Breast epithelium (tissue), 4 donors: ENCODE data around the gene PITPNM3. TPM values are rescaled to one million over a fixed set of nuclear protein-coding genes. Genes with fewer than 3 reads are reported as not detected.

Experiments
- DNase-seq, 2 donors: peaks; one replicate each; pipeline ENCODE4 v3.0.0-alpha.2; 2019; ENCODE audit warnings: low spot score in 2 of 2
- H3K27ac ChIP-seq, 2 donors: fragments of 200-600 bp; sonication (generic) in 1 of 2; one replicate each; pipeline ENCODE4 v1.5.1; 2016 to 2019; ENCODE audit warnings: mild to moderate bottlenecking in 1 of 2
- H3K27me3 ChIP-seq, 2 donors: fragments of 200-600 bp; sonication (generic) in 1 of 2; one replicate each; pipeline versions ENCODE4 v1.5.1 to v1.6.0; 2017 to 2019; ENCODE audit warnings: control low read depth in 1 of 2, mild to moderate bottlenecking in 1 of 2
- H3K36me3 ChIP-seq: fragments of 200-600 bp; one replicate; pipeline ENCODE4 v1.5.1; 2019
- H3K4me1 ChIP-seq, 2 donors: fragments of 200-600 bp; sonication (generic); one replicate each; pipeline ENCODE4 v1.5.1; 2016 to 2019; ENCODE audit warnings: control low read depth in 1 of 2
- H3K4me3 ChIP-seq, 3 donors: fragments of 200-600 bp; sonication (generic); 1 replicate in 2 of 3; 2 replicates in 1 of 3; pipeline ENCODE4 v1.5.1; 2016 to 2019; ENCODE audit warnings: mild to moderate bottlenecking in 3 of 3, moderate library complexity in 2 of 3
- H3K9me3 ChIP-seq, 2 donors: fragments of 200-600 bp; sonication (generic) in 1 of 2; one replicate each; pipeline ENCODE4 v1.5.1; 2016 to 2019; ENCODE audit warnings: control low read depth in 1 of 2
- CTCF ChIP-seq, 3 donors: fragments of 450-650 bp; IDR thresholded peaks; one replicate each; pipeline ENCODE4 v1.5.1; 2016 to 2017; ENCODE audit warnings: antibody characterized with exemption in 3 of 3, mild to moderate bottlenecking in 3 of 3, moderate library complexity in 3 of 3
- POLR2A ChIP-seq: fragments of 450-650 bp; IDR thresholded peaks from one replicate; pipeline ENCODE4 v1.6.1; 2016; ENCODE audit warnings: antibody characterized with exemption, mild to moderate bottlenecking, moderate library complexity
- POLR2AphosphoS5 ChIP-seq, 3 donors: sonication (generic); formaldehyde crosslinking; IDR thresholded peaks; one replicate each; pipeline ENCODE4 v1.6.1; 2017; ENCODE audit warnings: antibody characterized with exemption in 3 of 3
- intact Hi-C: fragments of 100-400 bp; cut with DNase I; formaldehyde crosslinking; loops from one replicate; pipeline ENCODE4 v1.15.1; 2023; ENCODE audit warnings: low total_unique reads
- total RNA-seq, 3 donors: library from RNA; depleted of rRNA; stranded (reverse); fragments of >200 nt; gene quantifications; one replicate each; pipeline ENCODE4 v1.1.0, GENCODE V29; 2016

The PITPNM3 gene
- total RNA-seq, 3 donors from 2014 or later: 1.6 to 1.8 (median 1.6) TPM

- TF ChIP-seq CTCF (IDR thresholded peaks at IDR 0.05): no peak
- TF ChIP-seq POLR2A: no peak
- TF ChIP-seq POLR2AphosphoS5 (IDR thresholded peaks at IDR 0.05): no peak
- Histone ChIP-seq H3K4me3 (no peak overlapping the region), H3K4me1 (peaks cover 0 to 5% of the 10 kb centered on the region in 2 donors), H3K36me3 (no peaks in the 10 kb centered on the region), H3K27ac (no peak overlapping the region), H3K9me3 (no peaks in the 10 kb centered on the region), H3K27me3 (no peaks in the 10 kb centered on the region)
- no peak for DNase-seq
- intact Hi-C loops: no loop called here
These were observed 1.9 kb upstream of the PITPNM3 start for GRCh38 chr17:6558276-6558675.

GRCh38 chr17:6557040-6557438, 684 bp upstream of the PITPNM3 start:
- Histone ChIP-seq H3K27ac (no peak overlapping the region), H3K36me3 (no peaks in the 10 kb centered on the region), H3K27me3 (no peaks in the 10 kb centered on the region), H3K4me1 (peaks cover 0 to 7% of the 10 kb centered on the region in 2 donors), H3K9me3 (no peaks in the 10 kb centered on the region), H3K4me3 (peak overlapping the region; percentile 23 to 88 (median 71))
- TF ChIP-seq CTCF (IDR thresholded peaks at IDR 0.05) (no peak), POLR2A (no peak), POLR2AphosphoS5 (IDR thresholded peaks at IDR 0.05) (no peak)
- DNase-seq: no peak
- intact Hi-C loops: no loop called here

GRCh38 chr17:6555331-6556120, 829 bp downstream of the PITPNM3 start:
- Histone ChIP-seq H3K9me3 (no peaks in the 10 kb centered on the region), H3K27ac (no peak overlapping the region), H3K4me3 (peak overlapping the region; percentile 51 to 88 (median 71)), H3K36me3 (no peaks in the 10 kb centered on the region), H3K27me3 (no peaks in the 10 kb centered on the region), H3K4me1 (peaks cover 0 to 10% of the 10 kb centered on the region in 2 donors)
- intact Hi-C loops: no loop called here
- no peak for DNase-seq
- TF ChIP-seq POLR2AphosphoS5 (IDR thresholded peaks at IDR 0.05) (no peak), POLR2A (no peak), CTCF (IDR thresholded peaks at IDR 0.05) (no peak)

- Histone ChIP-seq H3K36me3 (no peaks in the 10 kb centered on the region), H3K27me3 (no peaks in the 10 kb centered on the region), H3K9me3 (no peaks in the 10 kb centered on the region), H3K4me1 (peaks cover 0 to 10% of the 10 kb centered on the region in 2 donors), H3K27ac (no peak overlapping the region), H3K4me3 (peak overlapping the region; percentile 51 to 88 (median 71))
- no peak for DNase-seq
- intact Hi-C loops: no loop called here
- TF ChIP-seq POLR2AphosphoS5 (IDR thresholded peaks at IDR 0.05) (no peak), POLR2A (no peak), CTCF (IDR thresholded peaks at IDR 0.05) (no peak)
These were observed 1.5 kb downstream of the PITPNM3 start for GRCh38 chr17:6554871-6555330.

GRCh38 chr17:6554342-6554741, 2.0 kb downstream of the PITPNM3 start:
- Histone ChIP-seq H3K4me1 (peaks cover 0 to 10% of the 10 kb centered on the region in 2 donors), H3K4me3 (no peak overlapping the region), H3K27me3 (no peaks in the 10 kb centered on the region), H3K36me3 (no peaks in the 10 kb centered on the region), H3K9me3 (no peaks in the 10 kb centered on the region), H3K27ac (no peak overlapping the region)
- intact Hi-C loops: no loop called here
- TF ChIP-seq POLR2AphosphoS5 (IDR thresholded peaks at IDR 0.05) (no peak), POLR2A (no peak), CTCF (IDR thresholded peaks at IDR 0.05) (no peak)
- no peak for DNase-seq
